OCI-LY3 (cell line): ENCODE results near the gene TMEM253.

Source experiments
- CTCF ChIP-seq: fragments of 200-600, 300-600 bp; sonication (generic); IDR thresholded peaks from 2 replicates; pipeline ENCODE4 v1.5.1; 2014; ENCODE audit warnings: antibody characterized with exemption, low read length, low read depth
- EZH2phosphoT487 ChIP-seq: fragments of 200-600 bp; shearing (Covaris generic); IDR thresholded peaks from 2 replicates; pipeline ENCODE4 v1.6.1; 2018; ENCODE audit warnings: antibody characterized with exemption, mixed run types, low read depth

GRCh38 chr14:21097636-21098075, 3.2 kb upstream of the TMEM253 start:
- no peak for TF ChIP-seq CTCF
- no peak for TF ChIP-seq EZH2phosphoT487
